CD4-positive, alpha-beta T cell treated with Interleukin-6 at 100 ng/mL for 8 hours (primary cell): ENCODE results near the gene DYNC2H1.

Experiments used
- DNase-seq: peaks from one replicate; pipeline ENCODE4 v3.0.0-alpha.2; 2020; ENCODE audit warnings: mixed read lengths, low spot score

Gene DYNC2H1

GRCh38 chr11:103453915-103454709 lies 344.9 kb downstream of the DYNC2H1 start:
- DNase-seq, result no peak

- DNase-seq, result no peak
Measured at GRCh38 chr11:103464420-103464819, 355.2 kb downstream of the DYNC2H1 start.

- DNase-seq, result no peak
Measured at GRCh38 chr11:103465555-103466140, 356.4 kb downstream of the DYNC2H1 start.

- DNase-seq, result no peak
Measured at GRCh38 chr11:103471546-103471945, 362.3 kb downstream of the DYNC2H1 start.

GRCh38 chr11:103476874-103477273 lies 367.6 kb downstream of the DYNC2H1 start:
- no peak for DNase-seq

- DNase-seq, result no peak
Measured at GRCh38 chr11:103480421-103480820, 371.2 kb downstream of the DYNC2H1 start.

- DNase-seq, result no peak
Measured at GRCh38 chr11:103483996-103484395, 374.8 kb downstream of the DYNC2H1 start.

GRCh38 chr11:103484545-103484944 lies 375.3 kb downstream of the DYNC2H1 start:
- no peak for DNase-seq

- DNase-seq, result no peak
Measured at GRCh38 chr11:103486604-103487003, 377.4 kb downstream of the DYNC2H1 start.

- no peak for DNase-seq
Measured at GRCh38 chr11:103487113-103487512, 377.9 kb downstream of the DYNC2H1 start.

- no peak for DNase-seq
Measured at GRCh38 chr11:103488031-103488461, 378.8 kb downstream of the DYNC2H1 start.

GRCh38 chr11:103488579-103488978 lies 379.4 kb downstream of the DYNC2H1 start:
- no peak for DNase-seq

- DNase-seq, result no peak
Measured at GRCh38 chr11:103491777-103492176, 382.6 kb downstream of the DYNC2H1 start.

- no peak for DNase-seq
Measured at GRCh38 chr11:103494491-103494890, 385.3 kb downstream of the DYNC2H1 start.

- DNase-seq, result no peak
Measured at GRCh38 chr11:103497268-103497667, 388.0 kb downstream of the DYNC2H1 start.

- no peak for DNase-seq
Measured at GRCh38 chr11:103499710-103500340, 390.6 kb downstream of the DYNC2H1 start.

- no peak for DNase-seq
Measured at GRCh38 chr11:103515283-103515682, 406.1 kb downstream of the DYNC2H1 start.

- no peak for DNase-seq
Measured at GRCh38 chr11:103520792-103521191, 411.6 kb downstream of the DYNC2H1 start.

GRCh38 chr11:103525069-103525468 lies 415.8 kb downstream of the DYNC2H1 start:
- DNase-seq, result no peak

- no peak for DNase-seq
Measured at GRCh38 chr11:103528046-103528445, 418.8 kb downstream of the DYNC2H1 start.

GRCh38 chr11:103528596-103528995 lies 419.4 kb downstream of the DYNC2H1 start:
- no peak for DNase-seq

GRCh38 chr11:103529181-103529684 lies 420.0 kb downstream of the DYNC2H1 start:
- no peak for DNase-seq
